Lower leg skin (tissue), 3 donors: ENCODE measurements around the gene PARK7.

Source experiments
- POLR2A ChIP-seq, 2 donors: fragments of 450-650 bp; IDR thresholded peaks; one replicate each; pipeline ENCODE4 v1.6.1; 2016 to 2017; ENCODE audit warnings: antibody characterized with exemption in 2 of 2, mild to moderate bottlenecking in 1 of 2, moderate library complexity in 1 of 2
- TF ChIP-seq, protein P1 (sequence below), 3 donors: fragments of 450-650 bp; IDR thresholded peaks; one replicate each; pipeline ENCODE4 v1.5.1; 2016; ENCODE audit warnings: antibody characterized with exemption in 3 of 3, mild to moderate bottlenecking in 3 of 3, moderate library complexity in 2 of 3

- TF ChIP-seq, protein P1, sequence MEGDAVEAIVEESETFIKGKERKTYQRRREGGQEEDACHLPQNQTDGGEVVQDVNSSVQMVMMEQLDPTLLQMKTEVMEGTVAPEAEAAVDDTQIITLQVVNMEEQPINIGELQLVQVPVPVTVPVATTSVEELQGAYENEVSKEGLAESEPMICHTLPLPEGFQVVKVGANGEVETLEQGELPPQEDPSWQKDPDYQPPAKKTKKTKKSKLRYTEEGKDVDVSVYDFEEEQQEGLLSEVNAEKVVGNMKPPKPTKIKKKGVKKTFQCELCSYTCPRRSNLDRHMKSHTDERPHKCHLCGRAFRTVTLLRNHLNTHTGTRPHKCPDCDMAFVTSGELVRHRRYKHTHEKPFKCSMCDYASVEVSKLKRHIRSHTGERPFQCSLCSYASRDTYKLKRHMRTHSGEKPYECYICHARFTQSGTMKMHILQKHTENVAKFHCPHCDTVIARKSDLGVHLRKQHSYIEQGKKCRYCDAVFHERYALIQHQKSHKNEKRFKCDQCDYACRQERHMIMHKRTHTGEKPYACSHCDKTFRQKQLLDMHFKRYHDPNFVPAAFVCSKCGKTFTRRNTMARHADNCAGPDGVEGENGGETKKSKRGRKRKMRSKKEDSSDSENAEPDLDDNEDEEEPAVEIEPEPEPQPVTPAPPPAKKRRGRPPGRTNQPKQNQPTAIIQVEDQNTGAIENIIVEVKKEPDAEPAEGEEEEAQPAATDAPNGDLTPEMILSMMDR (IDR thresholded peaks at IDR 0.05) = no peak
- no peak for TF ChIP-seq POLR2A (IDR thresholded peaks at IDR 0.05)
Measured at GRCh38 chr1:7991504-7992440, 30.3 kb downstream of the PARK7 start.
